ENCODE data around the gene RABGAP1. TPM values are rescaled to one million over a fixed set of nuclear protein-coding genes. Genes with fewer than 3 reads are reported as not detected.

RABGAP1 gene
- polyA plus RNA-seq, 3 donors, result 56.5 to 61.9 (median 60.3) TPM

GRCh38 chr9:123003466-123003865 lies 62.6 kb downstream of the RABGAP1 start:
- DNase-seq (ENCODE audit: low read depth in 3 of 3, low spot score in 2 of 3), result no peak

DNA sequence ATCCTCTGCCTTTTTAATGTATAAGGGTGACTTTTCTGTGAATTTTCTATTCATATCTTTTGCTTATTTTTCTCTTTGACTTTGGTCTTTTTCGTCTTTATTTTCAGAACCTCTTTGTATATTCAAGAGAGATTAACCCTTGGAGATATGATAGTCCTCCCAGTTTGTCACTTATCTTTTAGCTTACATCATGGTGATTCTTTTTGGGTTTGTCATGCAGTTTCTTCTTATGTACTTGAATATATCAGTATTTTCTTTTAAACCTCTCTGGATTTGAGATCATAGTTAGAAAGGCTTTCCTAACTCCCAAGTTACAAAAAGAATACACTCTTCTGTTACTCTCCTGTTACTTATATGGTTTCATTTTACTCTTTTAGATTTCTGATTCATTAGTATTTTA lies 65.1 kb downstream of the RABGAP1 start:
- no peak for DNase-seq (ENCODE audit: low read depth in 3 of 3, low spot score in 2 of 3)

DNA sequence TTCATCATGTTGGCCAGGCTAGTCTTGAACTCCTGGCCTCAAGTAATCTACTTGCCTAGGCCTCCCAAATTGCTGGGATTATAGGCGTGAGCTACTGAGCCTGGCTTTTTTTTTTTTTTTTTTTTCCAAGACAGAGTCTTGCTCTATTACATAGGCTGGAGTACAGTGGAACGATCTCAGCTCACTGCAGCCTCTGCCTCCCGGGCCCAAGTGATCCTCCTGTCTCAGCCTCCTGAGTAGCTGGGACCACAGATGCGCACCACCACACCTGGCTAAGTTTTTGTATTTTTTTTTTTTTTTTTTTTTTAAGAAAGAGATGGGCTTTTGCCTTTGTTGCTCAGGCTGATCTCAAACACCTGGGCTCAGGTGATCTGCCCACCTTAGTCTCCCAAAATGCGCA lies 66.4 kb downstream of the RABGAP1 start:
- DNase-seq (ENCODE audit: low read depth in 3 of 3, low spot score in 2 of 3), result no peak

GRCh38 chr9:123008909-123009308 lies 68.1 kb downstream of the RABGAP1 start:
- DNase-seq (ENCODE audit: low read depth in 3 of 3, low spot score in 2 of 3), result no peak

- no peak for DNase-seq (ENCODE audit: low read depth in 3 of 3, low spot score in 2 of 3)
These were observed 70.6 kb downstream of the RABGAP1 start for GRCh38 chr9:123011380-123011779.

DNA sequence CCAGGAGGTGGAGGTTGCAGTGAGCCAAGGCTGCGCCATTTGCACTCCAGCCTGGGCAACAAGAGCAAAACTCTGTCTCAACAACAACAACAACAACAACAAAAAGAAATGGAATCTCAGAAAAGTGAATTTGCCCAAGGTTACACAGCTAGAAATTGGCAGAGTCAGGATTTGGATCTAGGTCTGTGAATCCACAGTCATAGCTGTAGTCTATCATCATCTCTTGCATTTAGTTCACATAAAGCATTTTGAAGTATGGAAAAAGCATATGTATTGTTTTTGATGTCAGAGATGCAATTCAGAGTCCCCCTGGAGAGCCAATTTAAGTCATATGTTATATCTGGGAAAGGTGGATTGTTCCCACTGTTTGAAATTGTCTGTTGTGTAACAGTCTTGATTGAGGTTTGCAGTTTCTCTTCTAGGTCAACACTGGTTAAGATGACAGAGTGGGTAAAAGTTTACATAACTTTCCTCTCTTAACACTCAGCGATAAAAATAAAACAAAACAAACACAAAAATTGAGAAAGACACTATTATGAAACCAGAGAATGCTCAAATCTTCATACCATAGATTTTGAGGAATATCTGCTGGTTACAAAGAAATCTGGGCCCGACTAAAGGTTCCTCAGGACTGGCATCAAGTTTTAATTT lies 71.2 kb downstream of the RABGAP1 start:
- no peak for DNase-seq (ENCODE audit: low read depth in 3 of 3, low spot score in 2 of 3)

DNA sequence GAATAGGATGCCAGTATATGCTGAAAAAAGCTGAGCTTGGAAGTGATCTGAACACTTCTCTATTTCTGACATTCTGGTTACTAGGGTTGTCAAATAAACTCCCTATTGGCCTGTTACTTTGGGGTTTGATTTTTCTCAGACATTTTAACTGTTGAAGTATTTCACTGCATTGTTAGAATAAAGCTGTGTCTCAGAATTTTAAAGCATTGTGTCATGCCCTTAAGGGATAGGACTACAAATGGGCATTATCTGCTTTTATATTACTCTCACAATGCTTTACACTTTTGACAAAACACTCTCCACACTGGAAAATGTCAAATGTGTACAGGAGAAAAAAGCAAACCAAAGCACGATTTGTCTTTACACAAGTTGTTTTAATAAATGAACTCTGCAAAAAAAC lies 75.8 kb downstream of the RABGAP1 start:
- no peak for DNase-seq (ENCODE audit: low read depth in 3 of 3, low spot score in 2 of 3)

GRCh38 chr9:123020796-123021195 lies 80.0 kb downstream of the RABGAP1 start:
- no peak for DNase-seq (ENCODE audit: low read depth in 3 of 3, low spot score in 2 of 3)

DNA sequence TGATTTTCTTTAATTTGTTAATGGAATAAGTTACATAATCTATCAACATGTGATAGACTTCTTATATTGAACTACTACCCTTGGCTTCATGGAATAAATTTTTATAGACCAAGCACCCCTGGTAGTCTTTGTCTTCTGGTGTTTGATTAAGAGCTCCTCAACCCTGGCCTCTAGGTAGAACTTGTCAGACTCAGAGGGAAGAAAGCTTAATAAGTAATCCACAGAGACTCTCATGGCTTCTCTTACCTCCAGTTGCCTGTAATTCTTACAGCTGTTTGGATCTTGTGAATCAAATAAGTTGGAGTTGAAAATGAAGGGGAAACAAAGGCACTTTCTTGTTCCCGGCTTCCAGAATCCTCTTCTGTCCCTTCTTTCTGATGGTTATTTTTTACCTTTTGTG lies 85.6 kb downstream of the RABGAP1 start:
- DNase-seq (ENCODE audit: low read depth in 3 of 3, low spot score in 2 of 3), result no peak

GRCh38 chr9:123027517-123027916 lies 86.7 kb downstream of the RABGAP1 start:
- DNase-seq (ENCODE audit: low read depth in 3 of 3, low spot score in 2 of 3), result no peak

GRCh38 chr9:123028136-123028535 lies 87.3 kb downstream of the RABGAP1 start:
- no peak for DNase-seq (ENCODE audit: low read depth in 3 of 3, low spot score in 2 of 3)

- DNase-seq (ENCODE audit: low read depth in 3 of 3, low spot score in 2 of 3), result no peak
These were observed 88.2 kb downstream of the RABGAP1 start for GRCh38 chr9:123028973-123029372.

- DNase-seq (ENCODE audit: low read depth in 3 of 3, low spot score in 2 of 3), result no peak
These were observed 91.1 kb downstream of the RABGAP1 start for GRCh38 chr9:123031963-123032362.

DNA sequence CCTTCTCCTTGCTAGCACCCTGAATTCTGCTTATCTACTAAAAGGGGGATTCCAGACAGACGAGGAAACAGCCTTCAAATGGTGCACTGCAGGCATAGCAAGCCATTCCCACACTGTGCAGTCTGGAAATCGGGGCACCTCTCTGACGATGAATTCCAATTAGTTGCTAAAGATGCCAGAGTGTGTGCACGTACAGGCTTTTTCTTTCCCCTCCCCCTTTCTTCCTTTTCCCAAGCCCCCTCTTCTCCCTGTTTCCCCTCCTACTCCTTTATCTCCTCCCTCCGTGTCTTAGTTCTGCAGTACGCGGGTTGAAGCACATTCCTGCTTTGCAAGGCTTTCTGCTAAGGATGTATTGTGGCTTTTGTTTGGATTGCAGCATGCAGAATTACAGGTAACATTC lies 92.5 kb downstream of the RABGAP1 start, which contains the start of gene GPR21:
TSS of gene GPR21 (plus strand) at position 316 of the 400 bp plus-strand sequence. CDS start 900 bp downstream, outside the sequence.
- DNase-seq (ENCODE audit: low read depth in 3 of 3, low spot score in 2 of 3), result no peak

DNA sequence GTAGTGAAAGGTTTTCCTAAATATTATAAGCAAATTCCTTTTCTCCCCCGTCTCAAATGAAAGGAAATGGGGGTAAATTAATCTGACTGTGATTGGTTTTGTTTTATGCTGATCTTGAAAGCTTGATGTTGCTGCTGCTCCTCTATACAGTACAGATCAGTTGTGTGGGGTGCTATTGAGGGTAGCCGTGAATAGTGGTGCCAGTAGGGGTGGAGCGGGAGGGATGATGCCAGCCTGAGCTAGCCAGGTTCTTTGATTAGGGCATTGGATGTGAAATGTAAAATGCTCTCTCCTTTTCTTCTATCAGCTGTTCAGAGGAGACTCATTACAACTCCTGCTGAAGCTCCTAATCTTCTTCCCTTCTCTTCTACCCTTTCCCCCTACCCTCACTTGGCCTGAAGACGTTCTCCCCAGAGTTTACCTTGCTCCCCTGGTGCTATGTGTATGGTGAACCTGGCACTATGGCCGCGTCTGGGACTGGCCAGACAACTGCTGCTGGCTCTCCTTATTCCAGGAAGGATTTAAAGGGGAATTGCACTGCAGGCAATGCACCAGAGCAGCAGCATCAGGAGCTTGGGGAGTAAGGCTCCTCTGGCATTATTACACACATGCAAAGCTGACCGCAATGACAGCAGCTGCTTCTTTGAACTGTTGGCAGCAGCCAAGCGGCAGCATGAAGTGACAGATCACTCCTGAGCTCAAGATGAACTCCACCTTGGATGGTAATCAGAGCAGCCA lies 93.2 kb downstream of the RABGAP1 start:
- no peak for DNase-seq (ENCODE audit: low read depth in 3 of 3, low spot score in 2 of 3)

DNA sequence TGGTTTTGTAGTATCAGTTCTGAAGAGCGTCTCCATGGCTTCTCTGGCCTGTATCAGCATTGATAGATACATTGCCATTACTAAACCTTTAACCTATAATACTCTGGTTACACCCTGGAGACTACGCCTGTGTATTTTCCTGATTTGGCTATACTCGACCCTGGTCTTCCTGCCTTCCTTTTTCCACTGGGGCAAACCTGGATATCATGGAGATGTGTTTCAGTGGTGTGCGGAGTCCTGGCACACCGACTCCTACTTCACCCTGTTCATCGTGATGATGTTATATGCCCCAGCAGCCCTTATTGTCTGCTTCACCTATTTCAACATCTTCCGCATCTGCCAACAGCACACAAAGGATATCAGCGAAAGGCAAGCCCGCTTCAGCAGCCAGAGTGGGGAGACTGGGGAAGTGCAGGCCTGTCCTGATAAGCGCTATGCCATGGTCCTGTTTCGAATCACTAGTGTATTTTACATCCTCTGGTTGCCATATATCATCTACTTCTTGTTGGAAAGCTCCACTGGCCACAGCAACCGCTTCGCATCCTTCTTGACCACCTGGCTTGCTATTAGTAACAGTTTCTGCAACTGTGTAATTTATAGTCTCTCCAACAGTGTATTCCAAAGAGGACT lies 94.2 kb downstream of the RABGAP1 start:
- DNase-seq (ENCODE audit: low read depth in 3 of 3, low spot score in 2 of 3), result no peak

DNA sequence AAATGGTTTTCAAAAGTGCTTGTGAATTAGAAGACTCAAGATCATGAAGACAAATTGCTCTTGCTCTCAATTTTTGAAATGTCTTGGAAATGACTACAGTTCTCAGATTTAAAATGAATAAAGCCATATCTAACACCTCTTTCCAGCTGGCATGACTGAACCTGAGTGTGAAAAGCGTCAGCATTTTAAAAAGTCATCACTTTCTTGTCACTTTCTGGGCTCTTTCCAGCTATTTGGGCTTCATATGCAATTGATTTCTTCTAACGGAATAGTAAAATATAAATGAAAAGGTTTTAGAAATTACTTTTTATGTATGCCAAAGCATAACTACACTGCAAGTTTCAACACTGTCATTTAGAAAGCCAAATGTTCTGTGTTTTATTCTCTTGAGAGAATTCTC lies 95.0 kb downstream of the RABGAP1 start:
- no peak for DNase-seq (ENCODE audit: low read depth in 3 of 3, low spot score in 2 of 3)

- no peak for DNase-seq (ENCODE audit: low read depth in 3 of 3, low spot score in 2 of 3)
These were observed 96.2 kb downstream of the RABGAP1 start for GRCh38 chr9:123036893-123037545.

- no peak for DNase-seq (ENCODE audit: low read depth in 3 of 3, low spot score in 2 of 3)
These were observed 98.9 kb downstream of the RABGAP1 start for GRCh38 chr9:123039617-123040219.

- DNase-seq (ENCODE audit: low read depth in 3 of 3, low spot score in 2 of 3), result no peak
These were observed 100.0 kb downstream of the RABGAP1 start for GRCh38 chr9:123040801-123041200.

DNA sequence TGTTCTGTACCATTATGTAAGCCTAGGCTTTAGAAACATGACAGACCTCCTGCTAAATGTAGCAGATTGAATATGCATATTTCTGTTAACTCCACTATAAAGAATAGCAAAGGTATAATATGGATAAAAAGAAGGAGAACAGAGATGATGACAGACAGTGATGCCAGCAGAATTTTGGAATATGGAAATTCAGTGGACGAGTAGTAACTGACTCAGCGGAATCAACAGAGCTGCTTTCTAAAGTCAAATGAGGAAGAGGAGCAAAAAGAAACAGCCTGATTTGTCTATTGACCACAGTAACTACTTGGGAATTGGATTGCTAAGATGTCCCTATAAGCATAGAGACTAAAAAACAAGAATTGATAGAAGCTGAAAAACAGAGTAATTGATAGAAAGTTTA lies 100.7 kb downstream of the RABGAP1 start:
- no peak for DNase-seq (ENCODE audit: low read depth in 3 of 3, low spot score in 2 of 3)
